K562 (cell line): Measurements from ENCODE around the gene VARS1. TPM values are rescaled to one million over a fixed set of nuclear protein-coding genes. Genes with fewer than 3 reads are reported as not detected.

Experiments
- ARHGAP35 ChIP-seq: fragments of 450-650 bp; IDR thresholded peaks from 2 replicates; pipeline ENCODE4 v1.6.1; 2018; ENCODE audit not compliant: partially characterized antibody
- ATF1 ChIP-seq, 2 experiments: fragments of 450-650 bp in 1 of 2; IDR thresholded peaks; 2 replicates each; pipeline ENCODE4 v1.6.1; 2016; ENCODE audit warnings: missing compliant biosample characterization in 1 of 2, missing genetic modification characterization in 1 of 2
- CHD2 ChIP-seq: IDR thresholded peaks from 2 replicates; pipeline ENCODE4 v1.6.1; 2011; ENCODE audit warnings: low read depth, low read length
- CREB3 ChIP-seq: fragments of 450-650 bp; conservative IDR thresholded peaks from 2 replicates; pipeline ENCODE4 v1.6.1; 2016; ENCODE audit warnings: missing genetic modification characterization, low read depth, mild to moderate bottlenecking, missing compliant biosample characterization, moderate library complexity
- DMBX1 ChIP-seq: fragments of 250-450 bp; sonication (Bioruptor Pico); IDR thresholded peaks from 2 replicates; pipeline ENCODE4 v1.8.0; 2022; ENCODE audit warnings: inconsistent platforms, mild to moderate bottlenecking, moderate library complexity, borderline replicate concordance
- ERF ChIP-seq: fragments of 450-650 bp; formaldehyde crosslinking; IDR thresholded peaks from 2 replicates; pipeline ENCODE4 v1.4.0; 2020; ENCODE audit warnings: mild to moderate bottlenecking, mixed read lengths
- FOXP1 ChIP-seq: sonication (generic); formaldehyde crosslinking; IDR thresholded peaks from 2 replicates; pipeline ENCODE4 v1.8.0; 2022; ENCODE audit warnings: mild to moderate bottlenecking, missing genetic modification reagents
- MCM3 ChIP-seq: fragments of 450-650 bp; IDR thresholded peaks from 2 replicates; pipeline ENCODE4 v1.6.1; 2016
- NCOR1 ChIP-seq: fragments of 450-650 bp; IDR thresholded peaks from 2 replicates; pipeline ENCODE4 v1.6.1; 2016; ENCODE audit warnings: mild to moderate bottlenecking, moderate library complexity
- NKRF ChIP-seq: fragments of 450-650 bp; IDR thresholded peaks from 2 replicates; pipeline ENCODE4 v1.6.1; 2016; ENCODE audit warnings: borderline replicate concordance
- OTX1 ChIP-seq: fragments of 450-650 bp; formaldehyde crosslinking; IDR thresholded peaks from 2 replicates; pipeline ENCODE4 v1.4.0; 2022; ENCODE audit warnings: mild to moderate bottlenecking
- RAD51 ChIP-seq: fragments of 450-650 bp; IDR thresholded peaks from 2 replicates; pipeline ENCODE4 v1.7.1; 2016; ENCODE audit warnings: low read depth, mild to moderate bottlenecking, borderline replicate concordance
- RBM22 ChIP-seq: fragments of 200-400 bp; formaldehyde crosslinking; IDR thresholded peaks from 2 replicates; pipeline ENCODE4 v1.6.1; 2018; ENCODE audit warnings: low read length, low read depth; ENCODE audit not compliant: poor library complexity, severe bottlenecking
- RHOXF2B ChIP-seq: fragments of 250-450 bp; sonication (Bioruptor Pico); conservative IDR thresholded peaks from 2 replicates; pipeline ENCODE4 v1.5.1; 2021
- SAFB ChIP-seq: fragments of 200-400 bp; formaldehyde crosslinking; IDR thresholded peaks from 2 replicates; pipeline ENCODE4 v1.6.1; 2017; ENCODE audit warnings: low read depth, low read length, borderline replicate concordance
- SLC30A9 ChIP-seq: fragments of 250-450 bp; sonication (Bioruptor Pico); IDR thresholded peaks from 2 replicates; pipeline ENCODE4 v1.8.0; 2022; ENCODE audit warnings: mild to moderate bottlenecking, moderate library complexity
- SMARCE1 ChIP-seq: fragments of 450-650 bp; IDR thresholded peaks from 2 replicates; pipeline ENCODE4 v1.7.1; 2016; ENCODE audit warnings: mild to moderate bottlenecking
- STAG1 ChIP-seq: sonication (generic); formaldehyde crosslinking; IDR thresholded peaks from 2 replicates; pipeline ENCODE4 v1.5.0; 2020; ENCODE audit warnings: missing genetic modification reagents, borderline replicate concordance
- TFAM ChIP-seq: fragments of 250-450 bp; sonication (Bioruptor Pico); conservative IDR thresholded peaks from 2 replicates; pipeline ENCODE4 v1.5.0; 2021; ENCODE audit warnings: mild to moderate bottlenecking, moderate library complexity
- ZBTB43 ChIP-seq: sonication (generic); formaldehyde crosslinking; IDR thresholded peaks from 2 replicates; pipeline ENCODE4 v1.8.0; 2023; ENCODE audit warnings: mild to moderate bottlenecking, missing genetic modification reagents
- ZNF263 ChIP-seq: sonication (generic); formaldehyde crosslinking; IDR thresholded peaks from 2 replicates; pipeline ENCODE4 v1.8.0; 2022; ENCODE audit warnings: mild to moderate bottlenecking, missing genetic modification reagents, borderline replicate concordance
- ZNF764 ChIP-seq: fragments of 250-450 bp; sonication (Bioruptor Pico); IDR thresholded peaks from 2 replicates; pipeline ENCODE4 v1.4.0; 2020; ENCODE audit warnings: low read depth, mild to moderate bottlenecking, moderate library complexity
- ZSCAN32 ChIP-seq: fragments of 450-650 bp; formaldehyde crosslinking; IDR thresholded peaks from 2 replicates; pipeline ENCODE4 v1.4.0; 2020; ENCODE audit warnings: mild to moderate bottlenecking, moderate library complexity
- polyA plus RNA-seq, 8 experiments: library from polyadenylated mRNA; depleted of rRNA in 4 of 8; stranded (reverse) in 5 of 8; unstranded in 3 of 8; fragments of >200 nt; fragmentation: Nextera tagmentation in 2 of 8; fragmentation: Illumina TruSeq in 1 of 8; extraction: Ambion mirVana in 2 of 8; extraction: Trizol in 1 of 8; gene quantifications; 2 replicates each; pipeline versions ENCODE4 v1.2.1 to v1.2.3, GENCODE V29; 2011 to 2014; ENCODE audit warnings: inconsistent platforms in 1 of 8, missing spikeins in 1 of 8
- total RNA-seq, 7 experiments: library from RNA; depleted of rRNA in 6 of 7; stranded (reverse); fragments of >200 nt in 6 of 7; fragmentation: Illumina TruSeq in 2 of 7; extraction: Trizol in 2 of 7; gene quantifications; 2 replicates each; pipeline versions ENCODE4 v1.2.1 to v1.2.3, GENCODE V29; 2011 to 2021; ENCODE audit warnings: low replicate concordance in 1 of 7
- TF ChIP-seq, protein P1 (sequence below): conservative IDR thresholded peaks from 2 replicates; pipeline ENCODE4 v1.6.1; 2011; ENCODE audit warnings: low read depth, mild to moderate bottlenecking, low read length; ENCODE audit not compliant: control insufficient read depth

VARS1 gene
- total and polyA plus RNA-seq, 9 of the 15 experiments (the other 6 are each of a cell fraction or from before 2014, with no cell fraction given): 2.9 to 488 (median 130) TPM

GRCh38 chr6:31806470-31807272, 11.1 kb upstream of the VARS1 start, which contains the start of gene LSM2 (continued):
- TF ChIP-seq MCM3 (no peak), ZNF764 (no peak; the same call in 1 of the 2 replicates), STAG1 (CRISPR knock-in tag) (no peak), ATF1 (CRISPR knock-in tag; IDR thresholded peaks at IDR 0.05) (peak; percentile 89), ATF1 (tag; IDR thresholded peaks at IDR 0.05) (peak; percentile 99), ZNF263 (CRISPR knock-in tag) (peak; percentile 82), NKRF (peak; percentile 95), TFAM (no peak), ERF (CRISPR knock-in tag) (peak; percentile 10; the same call in 1 of the 2 replicates), RAD51 (no peak), RBM22 (peak; percentile 61), OTX1 (CRISPR knock-in tag) (no peak; the same call in 1 of the 2 replicates), ZSCAN32 (CRISPR knock-in tag) (peak; percentile 50; the same call in 1 of the 2 replicates), SMARCE1 (0 out of 2 replicates have a peak, but pooled peaks have one; percentile 15), ZBTB43 (CRISPR knock-in tag) (peak; percentile 89), ARHGAP35 (no peak), RHOXF2B (CRISPR knock-in tag) (0 out of 2 replicates have a peak, but pooled peaks have one; percentile 82), CHD2 (0 out of 2 replicates have a peak, but pooled peaks have one; percentile 11), DMBX1 (CRISPR knock-in tag) (0 out of 2 replicates have a peak, but pooled peaks have one; percentile 13), SLC30A9 (CRISPR knock-in tag) (no peak), NCOR1 (no peak), CREB3 (tag) (no peak), SAFB (peak; percentile 86), FOXP1 (CRISPR knock-in tag) (peak; percentile 84)
- TF ChIP-seq, protein P1, sequence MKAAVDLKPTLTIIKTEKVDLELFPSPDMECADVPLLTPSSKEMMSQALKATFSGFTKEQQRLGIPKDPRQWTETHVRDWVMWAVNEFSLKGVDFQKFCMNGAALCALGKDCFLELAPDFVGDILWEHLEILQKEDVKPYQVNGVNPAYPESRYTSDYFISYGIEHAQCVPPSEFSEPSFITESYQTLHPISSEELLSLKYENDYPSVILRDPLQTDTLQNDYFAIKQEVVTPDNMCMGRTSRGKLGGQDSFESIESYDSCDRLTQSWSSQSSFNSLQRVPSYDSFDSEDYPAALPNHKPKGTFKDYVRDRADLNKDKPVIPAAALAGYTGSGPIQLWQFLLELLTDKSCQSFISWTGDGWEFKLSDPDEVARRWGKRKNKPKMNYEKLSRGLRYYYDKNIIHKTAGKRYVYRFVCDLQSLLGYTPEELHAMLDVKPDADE: peak; percentile 89
